ENCODE measurements around the gene R3HDM4. TPM values are rescaled to one million over a fixed set of nuclear protein-coding genes. Genes with fewer than 3 reads are reported as not detected.

R3HDM4 gene
- total RNA-seq, 4 donors from 2014 or later, result 37.2 to 49.1 (median 44.3) TPM

DNA sequence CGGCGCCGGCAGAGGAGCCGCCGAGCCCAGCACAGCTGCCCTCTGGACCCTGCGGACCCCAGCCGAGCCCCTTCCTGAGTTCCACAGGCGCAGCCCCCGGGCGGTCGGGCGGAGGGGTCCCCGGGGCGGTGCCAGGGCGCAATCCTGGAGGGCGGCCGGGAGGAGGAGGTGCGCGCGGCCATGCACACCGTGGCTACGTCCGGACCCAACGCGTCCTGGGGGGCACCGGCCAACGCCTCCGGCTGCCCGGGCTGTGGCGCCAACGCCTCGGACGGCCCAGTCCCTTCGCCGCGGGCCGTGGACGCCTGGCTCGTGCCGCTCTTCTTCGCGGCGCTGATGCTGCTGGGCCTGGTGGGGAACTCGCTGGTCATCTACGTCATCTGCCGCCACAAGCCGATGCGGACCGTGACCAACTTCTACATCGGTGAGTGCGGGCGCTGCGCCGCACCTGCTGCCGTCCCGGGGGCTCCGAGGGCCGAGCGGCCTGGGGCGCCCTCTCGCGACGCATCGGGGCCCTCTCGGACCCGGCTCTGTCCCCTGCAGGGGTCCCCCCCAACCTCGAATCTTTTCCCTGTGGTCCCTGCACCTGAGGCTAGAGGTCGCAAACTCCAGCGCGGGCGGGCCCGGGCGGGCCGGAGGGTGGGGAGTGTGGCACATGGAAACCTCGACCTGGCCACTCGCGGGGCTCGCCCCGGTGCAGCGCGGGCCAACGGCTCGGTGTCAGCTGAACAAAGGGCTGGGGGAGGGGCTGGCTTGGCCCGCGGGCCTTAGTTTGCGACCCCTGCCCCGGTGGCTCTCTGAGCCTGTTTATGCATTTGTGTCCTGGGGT, 4.5 kb upstream of the R3HDM4 start, which contains the start of gene KISS1R:
Gene KISS1R (plus strand): TSS at position 11 of the 829 bp plus-strand sequence. CDS start 170 bp downstream, at position 181.
- H3K4me3 ChIP-seq, result peak within 1 kb of the TSS; percentile 17 to 32 (median 28)
- peaks cover 37 to 57% (median 53%) of the 10 kb centered on the region in 3 donors for H3K27me3 ChIP-seq
- no peak within 1 kb of the TSS for H3K27ac ChIP-seq
- no peak for ATAC-seq
- no peaks in the 10 kb centered on the region for H3K36me3 ChIP-seq
- intact Hi-C loops (cut with DNase I; ENCODE audit: low total_unique reads) (no loop called here), in situ Hi-C loops (cut with MboI; ENCODE audit: low sequenced_read_pairs in 4 of 4) (no loop called here)
- TF ChIP-seq, protein P1, sequence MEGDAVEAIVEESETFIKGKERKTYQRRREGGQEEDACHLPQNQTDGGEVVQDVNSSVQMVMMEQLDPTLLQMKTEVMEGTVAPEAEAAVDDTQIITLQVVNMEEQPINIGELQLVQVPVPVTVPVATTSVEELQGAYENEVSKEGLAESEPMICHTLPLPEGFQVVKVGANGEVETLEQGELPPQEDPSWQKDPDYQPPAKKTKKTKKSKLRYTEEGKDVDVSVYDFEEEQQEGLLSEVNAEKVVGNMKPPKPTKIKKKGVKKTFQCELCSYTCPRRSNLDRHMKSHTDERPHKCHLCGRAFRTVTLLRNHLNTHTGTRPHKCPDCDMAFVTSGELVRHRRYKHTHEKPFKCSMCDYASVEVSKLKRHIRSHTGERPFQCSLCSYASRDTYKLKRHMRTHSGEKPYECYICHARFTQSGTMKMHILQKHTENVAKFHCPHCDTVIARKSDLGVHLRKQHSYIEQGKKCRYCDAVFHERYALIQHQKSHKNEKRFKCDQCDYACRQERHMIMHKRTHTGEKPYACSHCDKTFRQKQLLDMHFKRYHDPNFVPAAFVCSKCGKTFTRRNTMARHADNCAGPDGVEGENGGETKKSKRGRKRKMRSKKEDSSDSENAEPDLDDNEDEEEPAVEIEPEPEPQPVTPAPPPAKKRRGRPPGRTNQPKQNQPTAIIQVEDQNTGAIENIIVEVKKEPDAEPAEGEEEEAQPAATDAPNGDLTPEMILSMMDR (IDR thresholded peaks at IDR 0.05 in 4 of 5, conservative IDR thresholded peaks at IDR 0.05 in 1 of 5), result peak in 1 of 5 experiments; percentile 21
- no peak for TF ChIP-seq POLR2A (IDR thresholded peaks at IDR 0.05)
- peaks cover 9 to 17% of the 10 kb centered on the region in 2 donors for H3K4me1 ChIP-seq
- no peaks in the 10 kb centered on the region for H3K9me3 ChIP-seq
- no peak for DNase-seq

DNA sequence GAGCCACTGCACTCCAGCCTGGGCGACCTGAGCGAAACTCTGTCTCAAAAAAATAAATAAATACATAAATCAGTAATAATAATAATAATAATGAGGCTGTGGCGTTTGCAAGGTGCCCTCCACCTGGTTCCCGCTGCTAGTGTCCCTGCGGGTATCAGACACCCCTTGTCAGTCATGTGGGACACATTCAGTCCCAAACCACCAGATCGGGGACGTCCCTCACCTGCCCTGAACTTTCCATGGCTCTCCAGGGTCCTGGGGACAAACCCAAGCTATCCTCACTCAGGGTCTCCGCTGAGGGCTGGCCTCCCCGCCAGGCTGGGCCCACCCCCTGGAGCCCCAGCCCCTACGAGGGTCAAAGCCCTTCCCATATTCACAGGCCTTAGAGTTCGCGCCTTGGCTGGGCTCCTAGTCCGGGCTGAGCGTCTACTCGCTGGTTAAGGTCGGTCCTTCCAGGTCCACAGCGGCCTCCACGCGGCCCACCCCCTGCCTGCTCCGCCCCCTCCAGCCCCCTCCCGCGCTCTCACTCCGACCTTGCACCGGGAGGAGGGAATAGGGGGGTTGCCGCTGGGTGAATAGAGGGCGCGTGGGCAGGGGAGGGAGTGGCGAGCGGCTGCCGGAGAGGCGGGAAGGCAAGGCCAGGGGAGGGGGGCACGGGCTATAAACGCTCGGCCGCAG, 3.8 kb upstream of the R3HDM4 start:
- TF ChIP-seq POLR2A (IDR thresholded peaks at IDR 0.05), result no peak
- TF ChIP-seq, protein P1 (IDR thresholded peaks at IDR 0.05 in 4 of 5, conservative IDR thresholded peaks at IDR 0.05 in 1 of 5), result no peak
- ATAC-seq (no peak), DNase-seq (no peak)
- Histone ChIP-seq H3K27ac (no peak overlapping the region), H3K9me3 (no peaks in the 10 kb centered on the region), H3K36me3 (no peaks in the 10 kb centered on the region), H3K4me1 (peaks cover 9 to 21% of the 10 kb centered on the region in 2 donors), H3K4me3 (peak overlapping the region in 3 of 4 donors; percentile 17 to 32 (median 28)), H3K27me3 (peaks cover 37 to 57% (median 53%) of the 10 kb centered on the region in 3 donors)
- intact Hi-C loops (cut with DNase I; ENCODE audit: low total_unique reads), result no loop called here
- in situ Hi-C loops (cut with MboI; ENCODE audit: low sequenced_read_pairs in 4 of 4), result no loop called here

DNA sequence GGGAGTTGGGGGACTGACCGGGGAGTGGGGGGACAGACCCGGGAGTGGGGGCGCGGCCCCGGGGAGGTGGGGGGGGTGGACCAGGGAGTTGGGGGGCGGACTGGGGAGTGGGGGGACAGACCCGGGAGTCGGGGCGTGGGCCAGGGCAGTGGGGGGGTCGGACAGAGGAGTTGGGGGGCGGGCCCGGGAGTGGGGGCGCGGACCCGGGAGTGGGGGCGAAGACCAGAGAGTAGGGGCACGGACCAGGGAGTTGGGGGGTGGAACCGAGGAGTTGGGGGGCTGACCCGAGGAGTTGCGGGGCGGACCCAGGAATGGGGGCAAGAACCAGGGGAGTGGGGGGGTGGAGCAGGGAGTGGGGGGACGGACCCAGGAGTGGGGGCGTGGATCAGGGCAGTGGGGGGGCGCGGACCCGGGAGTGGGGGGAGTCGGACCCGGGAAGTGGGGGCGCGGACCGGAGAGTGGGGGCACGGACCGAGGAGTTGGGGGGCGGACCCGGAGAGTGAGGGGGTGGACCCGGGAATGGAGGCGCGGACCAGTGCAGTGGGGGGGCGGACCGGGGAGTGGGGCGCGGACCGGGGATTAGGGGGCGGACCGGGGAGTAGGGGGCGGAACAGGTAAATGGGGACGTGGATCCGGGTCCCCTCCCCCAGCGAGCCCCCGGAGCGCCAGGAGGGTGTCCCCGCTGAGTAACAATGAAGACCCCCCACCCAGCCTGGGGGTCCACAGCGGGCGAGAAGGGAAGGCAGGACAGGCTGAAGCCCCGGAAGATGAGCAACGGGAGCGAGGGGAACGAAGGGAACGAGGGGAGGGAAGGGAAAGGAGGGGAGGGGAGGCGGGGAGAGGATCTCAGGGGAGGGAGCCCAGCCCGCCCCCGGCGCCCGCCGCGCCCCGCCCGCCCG, 589 bp downstream of the R3HDM4 start:
- DNase-seq, result no peak
- Histone ChIP-seq H3K36me3 (no peaks in the 10 kb centered on the region), H3K4me3 (peak overlapping the region; percentile 72 to 87 (median 82)), H3K4me1 (peaks cover 4 to 16% of the 10 kb centered on the region in 2 donors), H3K27me3 (peaks cover 8 to 16% (median 14%) of the 10 kb centered on the region in 3 donors), H3K27ac (peak overlapping the region; percentile 63 to 85 (median 78)), H3K9me3 (no peaks in the 10 kb centered on the region)
- in situ Hi-C loops (cut with MboI; ENCODE audit: low sequenced_read_pairs in 4 of 4) (no loop called here), intact Hi-C loops (cut with DNase I; ENCODE audit: low total_unique reads) (loop anchor here (1.0 kb wide), 1 partner anchor 19 kb away; the partner anchor contains the start of genes MED16 and RNU6-9)
- no peak for TF ChIP-seq POLR2A (IDR thresholded peaks at IDR 0.05)
- TF ChIP-seq, protein P1 (IDR thresholded peaks at IDR 0.05 in 4 of 5, conservative IDR thresholded peaks at IDR 0.05 in 1 of 5), result no peak
- peak; percentile 69 to 72 for ATAC-seq

All from gastrocnemius medialis (tissue), 4 donors.